Frontal cortex (tissue), 4 donors: ENCODE measurements around the gene PARPBP. TPM values are rescaled to one million over a fixed set of nuclear protein-coding genes. Genes with fewer than 3 reads are reported as not detected.
A peak's percentile ranks its signal among the peaks of the same experiment; 100 is the strongest.
"Not testable (repeated sequence)": the region's sequence is repeated elsewhere in the genome, so short reads cannot be mapped to it uniquely, and the experiment has no call there.

Experiments used
- DNase-seq, 2 donors: peaks; one replicate each; pipeline ENCODE4 v3.0.0; 2012; ENCODE audit warnings: low spot score in 2 of 2
- FAIRE-seq: peaks from 2 replicates; lab custom pipeline; 2012; peaks lifted over from hg19 to GRCh38; lab: Jason Lieb, UNC
- total RNA-seq: library from RNA; depleted of rRNA; stranded (reverse); fragments of >200 nt; gene quantifications from one replicate; pipeline ENCODE4 v1.2.3, GENCODE V29; 2014
- donor health status: control.
- donor health status: control.
- donor health status: control.

PARPBP gene
- total RNA-seq, result 6.5 TPM

GRCh38 chr12:102119674-102120563 lies at the start of gene PARPBP, which contains the start of gene NUP37:
PARPBP (plus strand) TSS chr12:102120183; CDS start chr12:102123889, 3,706 bp downstream.
NUP37 (minus strand) TSS chr12:102120114; CDS start chr12:102118518, 1,596 bp downstream.
- FAIRE-seq, result no peak
- peak; percentile 63 to 85 for DNase-seq

- not testable (repeated sequence) for DNase-seq, FAIRE-seq
These were observed 47.9 kb upstream of the PARPBP start for GRCh38 chr12:102072092-102072491.

- no peak for DNase-seq
- FAIRE-seq, result no peak
These were observed 39.1 kb upstream of the PARPBP start for GRCh38 chr12:102080842-102081241.

- not testable (repeated sequence) for FAIRE-seq, DNase-seq
These were observed 30.7 kb upstream of the PARPBP start for GRCh38 chr12:102089228-102089835.

GRCh38 chr12:102093319-102093718 lies 26.7 kb upstream of the PARPBP start:
- FAIRE-seq (no peak), DNase-seq (no peak)

GRCh38 chr12:102095677-102096263 lies 24.2 kb upstream of the PARPBP start:
- FAIRE-seq, result peak; percentile 3
- DNase-seq, result no peak

GRCh38 chr12:102096855-102097254 lies 23.1 kb upstream of the PARPBP start:
- DNase-seq, result no peak
- FAIRE-seq, result no peak

GRCh38 chr12:102106905-102107304 lies 13.1 kb upstream of the PARPBP start:
- DNase-seq, result no peak

GRCh38 chr12:102107970-102108369 lies 12.0 kb upstream of the PARPBP start:
- FAIRE-seq (no peak), DNase-seq (no peak)

More at GRCh38 chr12:102106905-102107304, 13.1 kb upstream of the PARPBP start:
- FAIRE-seq, result no peak

GRCh38 chr12:102110782-102111181 lies 9.2 kb upstream of the PARPBP start:
- FAIRE-seq (no peak), DNase-seq (no peak)

GRCh38 chr12:102114212-102114611 lies 5.8 kb upstream of the PARPBP start:
- DNase-seq (no peak), FAIRE-seq (no peak)

GRCh38 chr12:102116392-102116791 lies 3.6 kb upstream of the PARPBP start:
- FAIRE-seq (no peak), DNase-seq (no peak)

GRCh38 chr12:102118874-102119273 lies 1.1 kb upstream of the PARPBP start:
- FAIRE-seq, result no peak
- no peak for DNase-seq

GRCh38 chr12:102120564-102120873 lies 536 bp downstream of the PARPBP start:
- FAIRE-seq, result no peak
- DNase-seq, result no peak

GRCh38 chr12:102120886-102121285 lies 903 bp downstream of the PARPBP start:
- DNase-seq (no peak), FAIRE-seq (no peak)

GRCh38 chr12:102121328-102121727 lies 1.3 kb downstream of the PARPBP start:
- not testable (repeated sequence) for DNase-seq, FAIRE-seq

GRCh38 chr12:102130720-102131119 lies 10.7 kb downstream of the PARPBP start:
- not testable (repeated sequence) for FAIRE-seq, DNase-seq

GRCh38 chr12:102131442-102131841 lies 11.5 kb downstream of the PARPBP start:
- DNase-seq, FAIRE-seq: not testable (repeated sequence)

- DNase-seq, FAIRE-seq: not testable (repeated sequence)
These were observed 17.6 kb downstream of the PARPBP start for GRCh38 chr12:102137619-102138018.

- not testable (repeated sequence) for FAIRE-seq
These were observed 22.9 kb downstream of the PARPBP start for GRCh38 chr12:102142866-102143373.

More at GRCh38 chr12:102142866-102143373, 22.9 kb downstream of the PARPBP start:
- DNase-seq, result not testable (repeated sequence)
